WTC11 (cell line): ENCODE measurements around the gene IQSEC1. TPM values are rescaled to one million over a fixed set of nuclear protein-coding genes. Genes with fewer than 3 reads are reported as not detected.

Experiments used
- ATAC-seq: fragments of 200-7000 bp; cut with Tn5 transposase; 2 replicates; pipeline ENCODE4 v1.10.0; 2021; ENCODE audit warnings: mild to moderate bottlenecking, moderate library complexity
- CTCF ChIA-PET: fragments of 300-600 bp; sonication (Branson Sonifier 250); formaldehyde crosslinking; loops from one replicate; lab custom pipeline; 2021; ENCODE audit warnings: antibody characterized with exemption; lab: Charles Lee
- POLR2A ChIA-PET: fragments of 350-600 bp; sonication (Branson Sonifier 250); formaldehyde crosslinking; loops from one replicate; lab custom pipeline; 2021; ENCODE audit warnings: antibody characterized with exemption; lab: Charles Lee
- DNase-seq: peaks from one replicate; pipeline ENCODE4 v3.0.0; 2021; ENCODE audit warnings: low spot score
- H3K27ac Mint-ChIP-seq: 2 replicates; pipeline ENCODE4 v1.8.0; 2021; ENCODE audit warnings: mixed read lengths
- H3K27me3 Mint-ChIP-seq: 2 replicates; pipeline ENCODE4 v1.8.0; 2021; ENCODE audit warnings: low read depth, mild to moderate bottlenecking, moderate library complexity, mixed read lengths
- H3K36me3 Mint-ChIP-seq: 2 replicates; pipeline ENCODE4 v1.8.0; 2021; ENCODE audit warnings: mixed read lengths
- H3K4me1 Mint-ChIP-seq: 2 replicates; pipeline ENCODE4 v1.8.0; 2022; ENCODE audit warnings: mixed read lengths
- H3K4me3 Mint-ChIP-seq: 2 replicates; pipeline ENCODE4 v1.8.0; 2021; ENCODE audit warnings: mild to moderate bottlenecking, moderate library complexity, mixed read lengths
- H3K9me3 Mint-ChIP-seq: 2 replicates; pipeline ENCODE4 v1.8.0; 2021; ENCODE audit warnings: mixed read lengths
- ATF3 ChIP-seq: sonication (generic); formaldehyde crosslinking; conservative IDR thresholded peaks from 2 replicates; pipeline ENCODE4 v1.8.1; 2022; ENCODE audit warnings: mild to moderate bottlenecking, missing genetic modification reagents
- CBFB ChIP-seq: sonication (generic); formaldehyde crosslinking; IDR thresholded peaks from 2 replicates; pipeline ENCODE4 v1.8.1; 2022; ENCODE audit warnings: mild to moderate bottlenecking, low read depth, missing genetic modification reagents
- E2F1 ChIP-seq: sonication (generic); formaldehyde crosslinking; IDR thresholded peaks from 2 replicates; pipeline ENCODE4 v1.8.0; 2022; ENCODE audit warnings: mild to moderate bottlenecking, missing genetic modification reagents
- E2F4 ChIP-seq: sonication (generic); formaldehyde crosslinking; IDR thresholded peaks from 2 replicates; pipeline ENCODE4 v1.8.1; 2022; ENCODE audit warnings: low read depth, mild to moderate bottlenecking, moderate library complexity, missing genetic modification reagents, borderline replicate concordance
- FOXJ3 ChIP-seq: sonication (generic); formaldehyde crosslinking; IDR thresholded peaks from 2 replicates; pipeline ENCODE4 v1.9.0; 2021; ENCODE audit warnings: missing genetic modification reagents, mild to moderate bottlenecking, borderline replicate concordance
- GABPB1 ChIP-seq: sonication (generic); formaldehyde crosslinking; IDR thresholded peaks from 2 replicates; pipeline ENCODE4 v1.8.1; 2023; ENCODE audit warnings: mild to moderate bottlenecking, missing genetic modification reagents
- NR1H2 ChIP-seq: sonication (generic); formaldehyde crosslinking; IDR thresholded peaks from 2 replicates; pipeline ENCODE4 v1.9.0; 2021; ENCODE audit warnings: mild to moderate bottlenecking, moderate library complexity, missing genetic modification reagents
- PRDM15 ChIP-seq: sonication (generic); formaldehyde crosslinking; IDR thresholded peaks from 2 replicates; pipeline ENCODE4 v1.8.0; 2022; ENCODE audit warnings: missing genetic modification reagents
- SMAD3 ChIP-seq: sonication (generic); formaldehyde crosslinking; IDR thresholded peaks from 2 replicates; pipeline ENCODE4 v1.8.0; 2022; ENCODE audit warnings: missing genetic modification reagents, mild to moderate bottlenecking, borderline replicate concordance
- SOX15 ChIP-seq: fragments of 250-450 bp; sonication (Bioruptor Pico); IDR thresholded peaks from 2 replicates; pipeline ENCODE4 v1.9.0; 2021; ENCODE audit warnings: mild to moderate bottlenecking
- TEAD4 ChIP-seq: sonication (generic); formaldehyde crosslinking; IDR thresholded peaks from 2 replicates; pipeline ENCODE4 v1.8.0; 2022; ENCODE audit warnings: mild to moderate bottlenecking, missing genetic modification reagents
- ZBTB21 ChIP-seq: sonication (generic); formaldehyde crosslinking; IDR thresholded peaks from 2 replicates; pipeline ENCODE4 v1.8.1; 2023; ENCODE audit warnings: mild to moderate bottlenecking, missing genetic modification reagents, borderline replicate concordance
- ZNF281 ChIP-seq: sonication (generic); formaldehyde crosslinking; IDR thresholded peaks from 2 replicates; pipeline ENCODE4 v1.8.0; 2023; ENCODE audit warnings: mild to moderate bottlenecking, missing genetic modification reagents
- ZNF671 ChIP-seq: fragments of 250-450 bp; sonication (Bioruptor Pico); IDR thresholded peaks from 2 replicates; pipeline ENCODE4 v1.8.0; 2021; ENCODE audit warnings: mild to moderate bottlenecking
- total RNA-seq: library from RNA; stranded (reverse); gene quantifications from 3 replicates; pipeline ENCODE4 v1.2.3, GENCODE V29; 2021
- TF ChIP-seq, protein P1 (sequence below): sonication (generic); formaldehyde crosslinking; IDR thresholded peaks from 2 replicates; pipeline ENCODE4 v1.8.1; 2022; ENCODE audit warnings: missing genetic modification reagents, borderline replicate concordance
- TF ChIP-seq, protein P2 (sequence below): sonication (generic); formaldehyde crosslinking; IDR thresholded peaks from 2 replicates; pipeline ENCODE4 v1.8.1; 2023; ENCODE audit warnings: mild to moderate bottlenecking, moderate library complexity, missing genetic modification reagents
- TF ChIP-seq, protein P3 (sequence below): fragments of 250-450 bp; sonication (Bioruptor Pico); IDR thresholded peaks from 2 replicates; pipeline ENCODE4 v1.9.0; 2021; ENCODE audit warnings: moderate library complexity, mild to moderate bottlenecking, inconsistent platforms, borderline replicate concordance
- TF ChIP-seq, protein P4 (sequence below): fragments of 250-450 bp; sonication (Bioruptor Pico); IDR thresholded peaks from 2 replicates; pipeline ENCODE4 v1.8.0; 2021; ENCODE audit warnings: mild to moderate bottlenecking
- TF ChIP-seq, protein P5 (sequence below): sonication (generic); formaldehyde crosslinking; IDR thresholded peaks from 2 replicates; pipeline ENCODE4 v1.8.0; 2022; ENCODE audit warnings: mild to moderate bottlenecking, missing genetic modification reagents

Gene IQSEC1
- total RNA-seq, 1 experiment from 2014 or later = 35.0 TPM

DNA sequence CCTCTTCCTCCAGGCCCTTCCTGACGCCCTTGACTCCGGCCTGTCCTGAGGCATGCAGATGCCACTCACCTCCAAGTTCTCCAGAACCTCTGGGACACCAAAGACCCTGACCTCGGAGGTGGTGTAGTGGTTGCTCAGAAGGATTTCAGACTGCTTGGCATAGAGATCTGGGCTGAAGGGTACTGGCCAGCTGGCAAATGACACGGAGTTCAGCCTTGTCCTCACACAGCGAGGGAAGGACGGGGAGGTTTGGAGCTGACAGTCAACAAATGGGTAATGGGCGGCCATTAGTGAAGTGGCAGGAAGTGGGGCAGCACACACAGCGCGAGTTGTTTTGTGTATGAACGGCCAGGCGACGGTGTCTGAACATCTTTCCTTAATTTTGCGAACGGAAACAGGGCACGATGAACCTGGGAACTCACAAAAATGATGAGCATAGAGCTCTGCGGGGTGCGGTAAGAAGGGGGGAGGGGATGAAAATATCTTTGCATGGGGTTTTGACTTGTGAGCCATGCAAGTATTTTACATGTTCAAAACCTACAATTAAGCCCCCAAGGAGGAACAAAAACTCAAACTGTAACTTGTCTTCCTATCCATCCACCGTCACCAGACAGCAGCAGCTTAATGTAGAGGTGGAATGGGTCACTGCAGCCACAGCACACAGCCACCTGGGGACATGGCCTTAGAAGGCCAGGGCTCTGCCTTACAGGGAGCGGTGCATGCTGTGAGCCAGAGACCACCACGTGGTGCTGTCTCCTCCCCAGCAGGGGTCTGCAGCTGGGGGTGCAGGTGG, 188.2 kb downstream of the IQSEC1 start:
- H3K36me3 Mint-ChIP-seq = no peaks in the 10 kb centered on the region
- ChIA-PET CTCF (interaction anchor here (0.6 to 2.2 kb wide), 6 partner anchors 9 to 524 kb away, joined by 3 to 8 read pairs (median 3); no protein-coding TSS in a partner anchor), POLR2A (no interaction called here)
- peaks cover 4% of the 10 kb centered on the region for H3K9me3 Mint-ChIP-seq
- H3K27ac Mint-ChIP-seq = no peak overlapping the region
- no peak for DNase-seq
- H3K4me3 Mint-ChIP-seq = no peak overlapping the region
- ATAC-seq = no peak
- peaks cover 6% of the 10 kb centered on the region for H3K4me1 Mint-ChIP-seq
- H3K27me3 Mint-ChIP-seq = peaks cover 52% of the 10 kb centered on the region
- TF ChIP-seq GABPB1 (no peak), ZBTB21 (CRISPR knock-in tag) (no peak), ATF3 (no peak), E2F1 (CRISPR knock-in tag) (no peak), CBFB (CRISPR knock-in tag) (no peak), E2F4 (no peak), SOX15 (no peak), SMAD3 (CRISPR knock-in tag) (no peak), FOXJ3 (no peak), ZNF281 (CRISPR knock-in tag) (no peak), PRDM15 (CRISPR knock-in tag) (no peak), TEAD4 (no peak), ZNF671 (CRISPR knock-in tag) (no peak), NR1H2 (CRISPR knock-in tag) (no peak)
- TF ChIP-seq, protein P1, sequence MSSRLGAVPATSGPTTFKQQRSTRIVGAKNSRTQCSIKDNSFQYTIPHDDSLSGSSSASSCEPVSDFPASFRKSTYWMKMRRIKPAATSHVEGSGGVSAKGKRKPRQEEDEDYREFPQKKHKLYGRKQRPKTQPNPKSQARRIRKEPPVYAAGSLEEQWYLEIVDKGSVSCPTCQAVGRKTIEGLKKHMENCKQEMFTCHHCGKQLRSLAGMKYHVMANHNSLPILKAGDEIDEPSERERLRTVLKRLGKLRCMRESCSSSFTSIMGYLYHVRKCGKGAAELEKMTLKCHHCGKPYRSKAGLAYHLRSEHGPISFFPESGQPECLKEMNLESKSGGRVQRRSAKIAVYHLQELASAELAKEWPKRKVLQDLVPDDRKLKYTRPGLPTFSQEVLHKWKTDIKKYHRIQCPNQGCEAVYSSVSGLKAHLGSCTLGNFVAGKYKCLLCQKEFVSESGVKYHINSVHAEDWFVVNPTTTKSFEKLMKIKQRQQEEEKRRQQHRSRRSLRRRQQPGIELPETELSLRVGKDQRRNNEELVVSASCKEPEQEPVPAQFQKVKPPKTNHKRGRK (CRISPR knock-in tag) = no peak
- TF ChIP-seq, protein P2, sequence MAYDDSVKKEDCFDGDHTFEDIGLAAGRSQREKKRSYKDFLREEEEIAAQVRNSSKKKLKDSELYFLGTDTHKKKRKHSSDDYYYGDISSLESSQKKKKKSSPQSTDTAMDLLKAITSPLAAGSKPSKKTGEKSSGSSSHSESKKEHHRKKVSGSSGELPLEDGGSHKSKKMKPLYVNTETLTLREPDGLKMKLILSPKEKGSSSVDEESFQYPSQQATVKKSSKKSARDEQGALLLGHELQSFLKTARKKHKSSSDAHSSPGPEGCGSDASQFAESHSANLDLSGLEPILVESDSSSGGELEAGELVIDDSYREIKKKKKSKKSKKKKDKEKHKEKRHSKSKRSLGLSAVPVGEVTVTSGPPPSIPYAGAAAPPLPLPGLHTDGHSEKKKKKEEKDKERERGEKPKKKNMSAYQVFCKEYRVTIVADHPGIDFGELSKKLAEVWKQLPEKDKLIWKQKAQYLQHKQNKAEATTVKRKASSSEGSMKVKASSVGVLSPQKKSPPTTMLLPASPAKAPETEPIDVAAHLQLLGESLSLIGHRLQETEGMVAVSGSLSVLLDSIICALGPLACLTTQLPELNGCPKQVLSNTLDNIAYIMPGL = no peak
- TF ChIP-seq, protein P3, sequence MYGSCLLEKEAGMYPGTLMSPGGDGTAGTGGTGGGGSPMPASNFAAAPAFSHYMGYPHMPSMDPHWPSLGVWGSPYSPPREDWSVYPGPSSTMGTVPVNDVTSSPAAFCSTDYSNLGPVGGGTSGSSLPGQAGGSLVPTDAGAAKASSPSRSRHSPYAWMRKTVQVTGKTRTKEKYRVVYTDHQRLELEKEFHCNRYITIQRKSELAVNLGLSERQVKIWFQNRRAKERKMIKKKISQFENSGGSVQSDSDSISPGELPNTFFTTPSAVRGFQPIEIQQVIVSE (CRISPR knock-in tag) = no peak
- TF ChIP-seq, protein P4, sequence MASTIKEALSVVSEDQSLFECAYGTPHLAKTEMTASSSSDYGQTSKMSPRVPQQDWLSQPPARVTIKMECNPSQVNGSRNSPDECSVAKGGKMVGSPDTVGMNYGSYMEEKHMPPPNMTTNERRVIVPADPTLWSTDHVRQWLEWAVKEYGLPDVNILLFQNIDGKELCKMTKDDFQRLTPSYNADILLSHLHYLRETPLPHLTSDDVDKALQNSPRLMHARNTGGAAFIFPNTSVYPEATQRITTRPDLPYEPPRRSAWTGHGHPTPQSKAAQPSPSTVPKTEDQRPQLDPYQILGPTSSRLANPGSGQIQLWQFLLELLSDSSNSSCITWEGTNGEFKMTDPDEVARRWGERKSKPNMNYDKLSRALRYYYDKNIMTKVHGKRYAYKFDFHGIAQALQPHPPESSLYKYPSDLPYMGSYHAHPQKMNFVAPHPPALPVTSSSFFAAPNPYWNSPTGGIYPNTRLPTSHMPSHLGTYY = no peak
- TF ChIP-seq, protein P5, sequence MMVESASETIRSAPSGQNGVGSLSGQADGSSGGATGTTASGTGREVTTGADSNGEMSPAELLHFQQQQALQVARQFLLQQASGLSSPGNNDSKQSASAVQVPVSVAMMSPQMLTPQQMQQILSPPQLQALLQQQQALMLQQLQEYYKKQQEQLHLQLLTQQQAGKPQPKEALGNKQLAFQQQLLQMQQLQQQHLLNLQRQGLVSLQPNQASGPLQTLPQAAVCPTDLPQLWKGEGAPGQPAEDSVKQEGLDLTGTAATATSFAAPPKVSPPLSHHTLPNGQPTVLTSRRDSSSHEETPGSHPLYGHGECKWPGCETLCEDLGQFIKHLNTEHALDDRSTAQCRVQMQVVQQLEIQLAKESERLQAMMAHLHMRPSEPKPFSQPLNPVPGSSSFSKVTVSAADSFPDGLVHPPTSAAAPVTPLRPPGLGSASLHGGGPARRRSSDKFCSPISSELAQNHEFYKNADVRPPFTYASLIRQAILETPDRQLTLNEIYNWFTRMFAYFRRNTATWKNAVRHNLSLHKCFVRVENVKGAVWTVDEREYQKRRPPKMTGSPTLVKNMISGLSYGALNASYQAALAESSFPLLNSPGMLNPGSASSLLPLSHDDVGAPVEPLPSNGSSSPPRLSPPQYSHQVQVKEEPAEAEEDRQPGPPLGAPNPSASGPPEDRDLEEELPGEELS (CRISPR knock-in tag) = no peak
